Measurements from ENCODE around the gene CCDC117.

The CCDC117 gene, protein sequence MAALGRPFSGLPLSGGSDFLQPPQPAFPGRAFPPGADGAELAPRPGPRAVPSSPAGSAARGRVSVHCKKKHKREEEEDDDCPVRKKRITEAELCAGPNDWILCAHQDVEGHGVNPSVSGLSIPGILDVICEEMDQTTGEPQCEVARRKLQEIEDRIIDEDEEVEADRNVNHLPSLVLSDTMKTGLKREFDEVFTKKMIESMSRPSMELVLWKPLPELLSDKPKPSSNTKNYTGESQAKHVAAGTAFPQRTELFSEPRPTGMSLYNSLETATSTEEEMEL

DNA sequence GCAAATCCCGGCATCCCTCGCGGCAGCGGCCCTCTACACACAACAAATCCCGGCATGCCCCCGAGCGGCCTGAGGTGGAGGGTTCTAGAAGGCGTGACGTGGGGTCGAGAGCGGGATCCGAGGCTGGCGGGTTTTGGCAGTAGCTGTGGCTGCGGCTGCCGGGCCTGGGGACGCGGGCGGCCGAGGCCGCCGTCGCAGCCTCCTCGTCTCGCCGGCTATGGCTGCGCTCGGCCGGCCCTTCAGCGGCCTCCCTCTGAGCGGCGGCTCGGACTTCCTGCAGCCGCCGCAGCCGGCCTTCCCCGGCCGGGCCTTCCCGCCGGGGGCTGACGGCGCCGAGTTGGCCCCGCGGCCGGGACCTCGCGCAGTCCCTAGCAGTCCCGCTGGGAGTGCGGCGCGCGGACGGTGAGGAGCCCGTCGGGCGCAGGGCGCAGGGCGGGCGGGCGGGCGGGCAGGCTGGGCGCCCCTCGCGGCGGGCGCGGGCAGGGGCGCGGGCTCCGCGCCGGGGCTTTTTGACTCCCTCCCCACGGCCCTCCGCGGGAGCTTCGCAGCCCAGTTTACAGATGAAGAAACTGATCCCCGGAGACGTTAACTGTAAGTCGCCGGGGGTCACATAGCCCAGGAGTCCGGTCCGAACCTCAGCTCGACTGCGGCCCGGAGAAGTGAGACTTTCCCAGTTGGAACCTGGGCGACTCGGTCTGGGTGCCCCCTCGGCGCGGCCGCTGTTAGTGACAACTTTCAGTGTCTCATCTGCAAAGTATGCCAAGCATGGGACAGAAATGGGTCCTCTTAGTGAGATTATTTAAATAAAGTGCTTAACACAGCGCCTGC, at the start of gene CCDC117:
Gene CCDC117 (plus strand): TSS at position 63 of the 828 bp plus-strand sequence. CDS start 155 bp downstream, at position 218.
- peak; percentile 74 for DNase-seq (ENCODE audit: low read depth)
- peak within 1 kb of the TSS; percentile 61 for H3K4me3 ChIP-seq (ENCODE audit: control insufficient read depth, low read depth, low read length)
- TF ChIP-seq, protein P1, sequence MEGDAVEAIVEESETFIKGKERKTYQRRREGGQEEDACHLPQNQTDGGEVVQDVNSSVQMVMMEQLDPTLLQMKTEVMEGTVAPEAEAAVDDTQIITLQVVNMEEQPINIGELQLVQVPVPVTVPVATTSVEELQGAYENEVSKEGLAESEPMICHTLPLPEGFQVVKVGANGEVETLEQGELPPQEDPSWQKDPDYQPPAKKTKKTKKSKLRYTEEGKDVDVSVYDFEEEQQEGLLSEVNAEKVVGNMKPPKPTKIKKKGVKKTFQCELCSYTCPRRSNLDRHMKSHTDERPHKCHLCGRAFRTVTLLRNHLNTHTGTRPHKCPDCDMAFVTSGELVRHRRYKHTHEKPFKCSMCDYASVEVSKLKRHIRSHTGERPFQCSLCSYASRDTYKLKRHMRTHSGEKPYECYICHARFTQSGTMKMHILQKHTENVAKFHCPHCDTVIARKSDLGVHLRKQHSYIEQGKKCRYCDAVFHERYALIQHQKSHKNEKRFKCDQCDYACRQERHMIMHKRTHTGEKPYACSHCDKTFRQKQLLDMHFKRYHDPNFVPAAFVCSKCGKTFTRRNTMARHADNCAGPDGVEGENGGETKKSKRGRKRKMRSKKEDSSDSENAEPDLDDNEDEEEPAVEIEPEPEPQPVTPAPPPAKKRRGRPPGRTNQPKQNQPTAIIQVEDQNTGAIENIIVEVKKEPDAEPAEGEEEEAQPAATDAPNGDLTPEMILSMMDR (IDR thresholded peaks at IDR 0.05; ENCODE audit: control insufficient read depth, insufficient read depth, low read depth, low read length, missing control alignments): no peak

DNA sequence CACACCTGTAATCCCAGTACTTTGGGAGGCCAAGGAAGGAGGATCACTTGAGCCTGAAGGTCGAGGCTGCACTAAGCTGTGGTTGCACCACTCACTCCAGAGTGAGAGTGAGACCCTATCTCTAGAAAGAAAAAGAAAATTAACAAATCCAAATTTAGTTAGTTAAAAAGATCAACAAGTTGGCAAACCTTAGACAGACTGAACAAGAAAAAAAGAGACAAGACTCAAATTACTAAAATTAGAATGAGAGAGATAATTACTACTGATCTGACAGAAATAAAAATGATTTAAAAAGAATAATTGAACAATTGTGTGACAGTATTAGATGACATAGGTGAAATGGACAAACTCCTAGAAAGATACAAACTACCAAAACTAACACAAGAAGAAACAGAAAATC, 44.5 kb upstream of the CCDC117 start:
- no peak overlapping the region for H3K4me3 ChIP-seq (ENCODE audit: control insufficient read depth, low read depth, low read length)
- TF ChIP-seq, protein P1 (IDR thresholded peaks at IDR 0.05; ENCODE audit: control insufficient read depth, insufficient read depth, low read depth, low read length, missing control alignments): no peak
- DNase-seq (ENCODE audit: low read depth): no peak

DNA sequence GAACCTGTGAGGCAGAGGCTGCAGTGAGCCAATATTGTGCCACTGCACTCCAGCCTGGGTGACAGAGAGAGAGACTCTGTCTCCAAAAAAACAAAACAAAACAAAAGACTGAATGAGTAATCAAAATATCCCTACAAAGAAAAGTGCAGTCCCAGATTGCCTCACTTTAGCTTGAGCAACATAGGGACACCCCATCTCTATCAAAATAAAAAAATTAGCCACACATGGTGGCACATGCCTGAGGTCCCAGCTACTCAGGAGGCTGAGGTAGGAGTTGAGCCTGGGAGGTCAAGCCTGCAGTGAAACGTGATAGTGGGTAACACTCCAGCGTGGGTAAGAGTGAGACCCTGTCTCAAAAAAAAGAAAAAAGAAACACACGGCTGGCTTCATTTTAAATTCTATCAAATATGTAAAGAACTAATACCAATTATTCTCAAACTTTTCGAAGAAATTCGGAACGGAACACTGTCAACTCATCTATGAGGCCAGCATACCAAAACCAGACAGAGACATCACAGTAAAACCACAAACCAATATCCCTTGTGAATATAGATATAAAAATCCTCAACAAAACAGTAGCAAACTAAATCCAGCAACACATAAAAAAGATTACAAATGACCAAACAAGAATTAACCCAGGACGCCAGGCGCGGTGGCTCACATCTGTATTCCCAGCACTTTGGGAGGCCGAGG, 43.7 kb upstream of the CCDC117 start:
- no peak overlapping the region for H3K4me3 ChIP-seq (ENCODE audit: control insufficient read depth, low read depth, low read length)
- TF ChIP-seq, protein P1 (IDR thresholded peaks at IDR 0.05; ENCODE audit: control insufficient read depth, insufficient read depth, low read depth, low read length, missing control alignments): no peak
- no peak for DNase-seq (ENCODE audit: low read depth)

DNA sequence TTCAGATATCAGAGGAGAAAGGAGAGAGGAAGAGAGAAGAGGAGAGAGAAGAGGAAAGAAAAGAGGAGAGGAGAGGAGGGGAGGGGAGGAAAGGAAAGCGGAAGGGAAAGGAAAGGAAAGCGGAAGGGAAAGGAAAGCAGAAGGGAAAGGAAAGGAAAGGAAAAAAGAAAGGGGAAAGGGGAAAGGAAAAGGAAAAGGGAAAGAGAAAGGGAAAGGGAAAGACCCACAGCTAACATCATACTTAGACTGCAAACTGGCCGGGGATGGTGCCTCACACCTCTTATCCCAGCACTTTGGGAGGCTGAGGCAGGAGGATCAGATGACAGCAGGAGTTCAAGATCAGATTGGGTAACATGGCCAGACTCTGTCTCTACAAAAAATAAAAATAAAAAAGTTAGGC, 42.3 kb upstream of the CCDC117 start:
- TF ChIP-seq, protein P1 (IDR thresholded peaks at IDR 0.05; ENCODE audit: control insufficient read depth, insufficient read depth, low read depth, low read length, missing control alignments): no peak
- no peak overlapping the region for H3K4me3 ChIP-seq (ENCODE audit: control insufficient read depth, low read depth, low read length)
- no peak for DNase-seq (ENCODE audit: low read depth)

DNA sequence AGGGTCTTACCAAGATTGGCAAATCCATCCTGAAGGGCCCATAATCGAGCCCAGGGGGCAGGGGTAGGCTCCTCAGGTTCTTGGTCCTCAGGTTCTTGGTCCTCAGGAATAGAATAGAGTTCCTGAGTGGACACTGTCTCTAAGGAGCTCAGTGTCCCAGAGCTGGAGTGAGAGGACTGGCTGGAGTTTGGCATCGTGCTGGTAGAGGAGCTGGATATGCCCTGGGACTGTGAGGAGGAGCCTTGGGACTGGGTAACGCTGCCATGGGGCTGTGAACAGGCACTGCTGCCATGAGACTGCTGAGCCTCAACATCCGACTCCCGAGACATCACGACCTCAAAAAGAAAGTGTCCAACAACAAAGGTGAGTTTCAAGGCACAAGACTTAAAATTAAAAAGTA, 38.1 kb upstream of the CCDC117 start:
- DNase-seq (ENCODE audit: low read depth): no peak
- TF ChIP-seq, protein P1 (IDR thresholded peaks at IDR 0.05; ENCODE audit: control insufficient read depth, insufficient read depth, low read depth, low read length, missing control alignments): no peak
- no peak overlapping the region for H3K4me3 ChIP-seq (ENCODE audit: control insufficient read depth, low read depth, low read length)

DNA sequence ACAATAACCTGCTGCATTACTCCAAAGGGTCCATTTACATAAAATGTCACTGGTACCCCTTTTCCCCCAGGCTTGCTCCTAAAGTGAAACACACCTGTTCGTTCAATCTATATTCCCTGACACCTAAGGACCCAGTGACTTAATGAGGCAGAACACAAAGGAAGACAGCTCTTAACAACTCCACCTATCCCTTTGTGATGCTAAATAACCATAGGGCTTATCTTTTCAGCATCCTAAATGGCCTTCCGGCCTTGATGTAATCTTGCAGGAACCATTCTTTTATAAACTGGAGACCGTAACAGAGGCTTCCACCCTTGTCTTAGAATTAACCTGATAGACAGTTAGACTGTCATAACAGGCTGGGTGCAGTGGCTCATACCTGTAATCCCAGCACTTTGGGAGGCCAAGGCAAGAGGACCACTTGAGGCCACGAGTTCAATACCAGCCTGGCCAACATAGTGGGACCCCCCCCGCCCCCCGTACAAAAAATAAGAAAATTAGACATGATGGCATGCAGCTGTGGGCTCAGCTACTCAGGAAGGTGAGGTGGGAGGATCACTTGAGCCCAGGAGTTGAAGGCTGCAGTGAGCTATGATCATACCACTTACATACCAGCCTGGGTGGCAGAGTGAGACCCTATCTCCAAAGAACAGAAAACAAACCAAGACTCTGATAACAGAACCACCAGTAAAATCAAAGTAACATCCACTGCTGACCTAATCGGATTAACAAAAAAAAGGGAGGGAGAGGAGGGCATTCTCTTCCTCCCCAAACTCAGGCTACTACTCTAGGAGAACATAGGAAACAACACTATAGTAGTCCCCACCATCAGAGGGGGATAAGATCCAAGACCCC, 36.0 kb upstream of the CCDC117 start:
- no peak overlapping the region for H3K4me3 ChIP-seq (ENCODE audit: control insufficient read depth, low read depth, low read length)
- no peak for DNase-seq (ENCODE audit: low read depth)
- TF ChIP-seq, protein P1 (IDR thresholded peaks at IDR 0.05; ENCODE audit: control insufficient read depth, insufficient read depth, low read depth, low read length, missing control alignments): no peak
